Measurements from ENCODE around the gene CC2D2A.

DNA sequence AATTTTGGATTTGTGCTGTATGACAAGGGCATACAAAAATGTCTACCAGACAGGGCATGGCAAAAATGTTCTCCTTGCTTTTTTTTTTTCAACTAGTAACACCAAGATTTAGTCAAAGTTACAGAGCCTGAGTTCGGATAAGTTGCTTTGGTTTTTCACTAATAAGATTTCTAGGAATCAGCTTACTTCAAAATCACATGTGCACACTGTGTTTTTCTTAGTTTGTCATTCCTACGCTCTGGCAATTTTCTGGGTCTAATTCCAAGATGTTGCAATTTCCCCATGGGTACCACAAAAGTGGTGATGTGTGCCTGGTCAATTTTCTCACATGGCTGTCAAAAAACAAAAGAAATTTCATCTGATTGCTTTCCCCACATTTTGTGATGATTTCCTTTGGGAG, 35.6 kb upstream of the CC2D2A start:
- no peak for TF ChIP-seq EZH2phosphoT487 (conservative IDR thresholded peaks at IDR 0.05; ENCODE audit: low read length)
- TF ChIP-seq, protein P1, sequence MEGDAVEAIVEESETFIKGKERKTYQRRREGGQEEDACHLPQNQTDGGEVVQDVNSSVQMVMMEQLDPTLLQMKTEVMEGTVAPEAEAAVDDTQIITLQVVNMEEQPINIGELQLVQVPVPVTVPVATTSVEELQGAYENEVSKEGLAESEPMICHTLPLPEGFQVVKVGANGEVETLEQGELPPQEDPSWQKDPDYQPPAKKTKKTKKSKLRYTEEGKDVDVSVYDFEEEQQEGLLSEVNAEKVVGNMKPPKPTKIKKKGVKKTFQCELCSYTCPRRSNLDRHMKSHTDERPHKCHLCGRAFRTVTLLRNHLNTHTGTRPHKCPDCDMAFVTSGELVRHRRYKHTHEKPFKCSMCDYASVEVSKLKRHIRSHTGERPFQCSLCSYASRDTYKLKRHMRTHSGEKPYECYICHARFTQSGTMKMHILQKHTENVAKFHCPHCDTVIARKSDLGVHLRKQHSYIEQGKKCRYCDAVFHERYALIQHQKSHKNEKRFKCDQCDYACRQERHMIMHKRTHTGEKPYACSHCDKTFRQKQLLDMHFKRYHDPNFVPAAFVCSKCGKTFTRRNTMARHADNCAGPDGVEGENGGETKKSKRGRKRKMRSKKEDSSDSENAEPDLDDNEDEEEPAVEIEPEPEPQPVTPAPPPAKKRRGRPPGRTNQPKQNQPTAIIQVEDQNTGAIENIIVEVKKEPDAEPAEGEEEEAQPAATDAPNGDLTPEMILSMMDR (IDR thresholded peaks at IDR 0.05; ENCODE audit: insufficient read depth, low read length, poor library complexity, severe bottlenecking), result no peak
